Measurements from ENCODE around the gene ARL5A.
A peak's percentile ranks its signal among the peaks of the same experiment; 100 is the strongest.
"Not testable (repeated sequence)": the region's sequence is repeated elsewhere in the genome, so short reads cannot be mapped to it uniquely, and the experiment has no call there.

Gene ARL5A

GRCh38 chr2:151795646-151796240, 32.5 kb downstream of the ARL5A start:
- no peak for DNase-seq (ENCODE audit: low spot score)

DNA sequence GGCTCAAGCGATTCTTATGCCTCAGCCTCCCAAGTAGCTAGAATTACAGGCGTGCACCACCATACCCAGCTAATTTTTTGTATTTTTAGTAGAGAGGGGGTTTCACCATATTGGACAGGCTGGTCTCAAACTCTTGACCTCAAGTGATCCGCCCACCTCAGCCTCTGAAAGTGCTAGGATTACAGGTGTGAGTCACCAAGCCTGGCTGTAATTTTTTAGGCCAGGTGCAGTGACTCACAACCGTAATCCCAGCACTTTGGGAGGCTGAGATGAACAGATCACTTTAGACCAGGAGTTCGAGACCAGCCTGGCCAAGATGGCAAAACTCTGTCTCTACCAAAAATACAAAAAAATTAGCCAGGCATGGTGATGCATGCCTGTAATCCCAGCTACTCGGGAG, 33.8 kb downstream of the ARL5A start:
- DNase-seq (ENCODE audit: low spot score), result not testable (repeated sequence)

DNA sequence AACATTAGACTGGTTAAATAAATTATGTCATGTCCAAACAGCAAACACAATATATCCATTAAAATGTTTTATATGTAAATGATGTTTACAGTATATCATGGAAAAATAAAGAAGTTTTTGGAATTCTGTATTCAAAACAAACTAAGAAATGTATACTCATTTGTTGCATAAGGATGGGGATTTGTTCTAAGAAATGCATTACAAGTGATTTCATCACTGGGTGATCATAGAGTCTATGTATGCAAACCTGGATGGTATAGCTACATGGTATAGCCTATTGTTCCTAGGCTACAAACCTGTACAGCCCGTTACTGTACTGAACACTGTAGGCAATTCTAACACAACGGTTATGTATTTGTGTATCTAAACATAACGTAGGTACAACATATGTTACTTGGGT, 35.1 kb downstream of the ARL5A start:
- DNase-seq (ENCODE audit: low spot score), result no peak

GRCh38 chr2:151792589-151792988, 35.6 kb downstream of the ARL5A start:
- DNase-seq (ENCODE audit: low spot score), result no peak

GRCh38 chr2:151791545-151791944, 36.7 kb downstream of the ARL5A start:
- DNase-seq (ENCODE audit: low spot score), result no peak

- no peak for DNase-seq (ENCODE audit: low spot score)
Observed at GRCh38 chr2:151790689-151791088, 37.5 kb downstream of the ARL5A start.

DNA sequence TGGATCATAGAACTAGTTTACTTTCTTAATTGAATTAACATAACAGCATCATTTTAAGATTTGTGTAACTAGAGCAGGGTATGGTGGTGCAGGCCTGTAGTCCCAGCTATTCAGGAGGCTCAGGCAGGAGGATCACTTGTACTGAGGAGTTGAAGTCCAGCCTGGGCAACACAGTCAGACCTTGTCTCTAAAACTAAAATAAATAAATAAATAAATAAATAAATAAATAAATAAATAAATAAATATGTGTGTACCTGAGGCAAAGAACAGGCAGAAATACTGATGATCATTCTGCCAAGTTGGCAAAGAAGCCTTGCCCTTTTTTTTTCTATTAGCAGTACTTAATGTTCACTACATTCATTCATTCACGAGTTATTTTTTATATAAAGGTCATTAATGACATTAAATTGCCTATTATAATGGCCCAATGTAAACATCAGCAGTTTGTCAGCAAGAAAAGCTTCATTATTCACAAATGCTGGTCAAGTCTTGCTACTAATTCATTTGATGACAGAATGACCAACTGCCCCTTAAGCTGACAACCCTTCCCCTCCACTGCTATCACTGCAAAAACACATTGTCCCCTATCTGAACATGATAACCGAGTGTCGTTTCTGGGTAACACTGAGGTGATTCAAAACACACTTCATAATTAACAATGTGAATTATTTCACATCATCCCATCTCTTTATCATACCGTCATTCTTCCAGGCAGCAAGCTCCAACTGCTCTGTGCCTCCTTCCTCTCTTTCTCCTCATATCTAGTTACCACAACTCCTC, 39.0 kb downstream of the ARL5A start:
- DNase-seq (ENCODE audit: low spot score), result no peak

DNA sequence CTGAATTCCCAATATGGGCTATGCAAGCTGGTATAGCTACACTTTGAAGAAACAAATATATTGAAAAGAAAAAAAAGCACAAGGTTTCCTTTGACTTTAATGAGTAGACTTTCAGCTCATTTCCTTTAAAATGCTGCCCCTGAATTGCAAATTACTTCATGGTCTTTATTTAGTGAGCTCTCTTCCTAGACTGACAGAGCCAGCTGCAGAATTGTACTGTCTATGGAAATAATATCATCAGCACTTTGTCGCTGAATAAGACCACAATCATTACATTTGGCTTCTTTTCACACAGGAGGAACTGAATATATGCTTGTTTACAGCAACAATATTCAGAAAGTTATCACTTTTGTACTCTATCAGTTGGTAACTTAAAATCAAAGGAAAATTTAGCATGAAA, 41.7 kb downstream of the ARL5A start:
- no peak for DNase-seq (ENCODE audit: low spot score)

GRCh38 chr2:151786077-151786476, 42.1 kb downstream of the ARL5A start:
- DNase-seq (ENCODE audit: low spot score), result no peak

DNA sequence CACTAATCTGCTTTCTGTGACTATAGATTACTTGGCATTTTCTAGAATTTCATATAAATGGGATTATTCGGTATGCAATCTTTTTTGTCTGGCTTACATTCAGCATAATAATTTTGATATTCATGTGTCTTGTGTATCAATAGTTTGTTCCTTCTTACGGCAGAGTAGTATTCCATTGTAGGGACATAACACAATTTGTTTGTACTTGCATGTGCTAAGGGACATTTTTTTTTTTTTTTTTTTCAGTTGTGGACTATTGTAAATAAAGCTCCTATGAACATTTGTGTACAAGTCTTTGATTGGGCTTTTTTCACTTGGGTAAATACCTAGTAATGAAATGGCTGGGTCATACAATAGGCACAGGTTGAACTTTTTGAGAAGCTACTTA, 45.1 kb downstream of the ARL5A start:
- no peak for DNase-seq (ENCODE audit: low spot score)

GRCh38 chr2:151782378-151783132, 45.7 kb downstream of the ARL5A start:
- DNase-seq (ENCODE audit: low spot score), result no peak

- DNase-seq (ENCODE audit: low spot score), result no peak
Observed at GRCh38 chr2:151781642-151782041, 46.6 kb downstream of the ARL5A start.

DNA sequence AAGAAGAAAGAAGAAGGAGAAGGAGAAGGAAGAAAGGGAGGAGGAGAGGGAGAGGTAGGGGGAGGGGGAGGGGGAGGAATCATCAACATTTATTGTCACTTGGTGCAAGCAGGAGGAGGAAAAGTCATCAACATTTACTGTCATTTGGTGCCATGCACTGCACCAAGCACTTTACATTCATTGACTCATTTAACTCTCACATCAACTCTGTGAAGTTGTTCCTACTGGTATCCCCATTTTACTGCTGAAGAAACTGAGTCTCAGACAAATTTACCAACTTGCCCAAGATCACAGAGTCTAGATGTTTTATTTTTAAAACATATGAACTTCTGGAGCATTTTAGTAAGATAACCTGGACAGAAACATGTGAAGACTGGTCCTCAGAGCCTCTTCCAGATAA, 47.3 kb downstream of the ARL5A start:
- no peak for DNase-seq (ENCODE audit: low spot score)

GRCh38 chr2:151777935-151778334, 50.3 kb downstream of the ARL5A start:
- no peak for DNase-seq (ENCODE audit: low spot score)

GRCh38 chr2:151777487-151777886, 50.7 kb downstream of the ARL5A start:
- DNase-seq (ENCODE audit: low spot score), result no peak

DNA sequence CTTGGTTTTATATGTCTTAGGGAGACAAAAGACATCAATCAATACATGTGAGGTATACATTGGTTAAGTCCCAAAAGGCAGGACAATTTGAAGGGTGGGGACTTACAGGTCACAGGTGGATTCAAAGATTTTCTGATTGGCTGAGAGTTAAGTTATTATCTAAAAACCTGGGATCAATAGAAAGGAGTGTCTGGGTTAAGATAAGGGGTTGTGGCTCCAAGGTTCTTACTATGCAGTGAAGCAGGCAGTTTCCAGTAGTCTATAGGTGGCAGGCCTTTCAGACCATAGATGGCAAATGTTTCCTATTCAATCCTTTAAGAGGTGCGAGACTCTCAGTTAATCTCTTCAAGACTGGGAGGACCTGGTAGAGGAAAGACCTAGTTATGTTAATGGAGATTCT, 51.9 kb downstream of the ARL5A start:
- DNase-seq (ENCODE audit: low spot score), result no peak

DNA sequence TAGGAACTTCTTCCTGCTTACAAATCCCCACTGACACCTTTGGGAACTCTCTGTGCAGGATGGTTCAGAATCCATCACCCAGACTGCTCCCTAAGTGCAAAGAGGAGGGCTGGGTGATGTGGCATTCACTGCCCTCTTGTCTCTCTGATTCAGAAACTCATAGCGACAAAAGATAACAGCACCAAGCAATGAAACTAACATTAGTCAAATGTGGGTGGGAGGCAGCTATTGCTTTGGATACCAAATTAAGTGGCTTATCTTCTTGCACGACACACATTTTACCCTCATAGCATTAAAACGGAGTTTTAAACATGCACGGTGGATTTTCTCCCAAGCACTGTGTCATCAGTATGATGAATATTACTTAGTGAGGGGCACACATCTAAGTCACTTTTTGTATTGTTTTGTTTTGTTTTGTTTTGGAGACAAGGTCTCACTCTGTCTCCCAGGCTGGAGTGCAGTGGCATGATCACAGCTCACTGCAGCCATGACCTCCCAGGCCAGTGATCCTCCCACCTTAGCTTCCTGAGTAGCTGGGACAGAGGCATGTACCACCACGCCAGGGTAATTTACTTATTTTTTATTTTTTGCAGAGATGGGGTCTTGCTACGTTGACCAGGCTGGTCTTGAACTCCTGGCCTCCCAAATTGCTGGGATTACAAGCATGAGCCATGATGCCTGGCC, 53.0 kb downstream of the ARL5A start:
- DNase-seq (ENCODE audit: low spot score), result no peak

DNA sequence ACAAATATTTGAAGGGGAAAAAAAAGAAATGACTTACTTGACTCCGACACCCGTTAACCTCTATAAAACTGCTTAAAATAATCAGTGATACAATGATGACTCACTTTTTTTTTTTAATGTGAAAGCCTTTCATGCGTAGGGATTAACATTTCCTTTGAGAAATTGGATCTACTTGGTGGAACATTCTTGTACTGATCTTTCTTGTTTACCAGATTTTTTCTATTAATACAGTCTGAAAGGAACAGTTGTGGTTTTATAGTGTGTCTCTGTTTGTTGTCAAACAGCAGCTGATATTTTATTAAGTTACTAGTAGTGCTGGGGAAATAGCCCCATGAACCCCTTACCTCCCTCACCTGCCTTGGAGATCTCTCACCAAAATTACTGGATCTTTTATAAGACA, 53.7 kb downstream of the ARL5A start:
- peak; percentile 13 for DNase-seq (ENCODE audit: low spot score)

- no peak for DNase-seq (ENCODE audit: low spot score)
Observed at GRCh38 chr2:151771599-151772358, 56.4 kb downstream of the ARL5A start.

DNA sequence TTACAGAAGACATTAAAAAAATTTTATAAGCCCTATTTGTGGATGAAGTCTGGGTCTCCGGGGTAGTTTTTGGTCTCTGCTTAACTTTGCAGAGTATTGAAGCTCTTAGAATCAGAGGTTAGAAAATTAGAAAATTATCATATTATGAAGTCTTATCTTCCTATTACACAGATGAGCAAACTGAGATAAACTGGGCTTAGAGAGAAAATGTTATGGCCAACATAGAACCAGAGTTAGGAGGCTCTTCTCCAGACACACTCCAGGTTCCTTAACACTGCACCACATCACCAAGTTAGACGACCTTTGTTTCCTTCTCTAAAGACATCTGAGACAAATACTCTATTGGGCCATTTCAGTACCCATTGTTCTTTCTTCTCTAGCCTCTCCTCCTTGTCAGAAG, 57.2 kb downstream of the ARL5A start:
- no peak for DNase-seq (ENCODE audit: low spot score)

DNA sequence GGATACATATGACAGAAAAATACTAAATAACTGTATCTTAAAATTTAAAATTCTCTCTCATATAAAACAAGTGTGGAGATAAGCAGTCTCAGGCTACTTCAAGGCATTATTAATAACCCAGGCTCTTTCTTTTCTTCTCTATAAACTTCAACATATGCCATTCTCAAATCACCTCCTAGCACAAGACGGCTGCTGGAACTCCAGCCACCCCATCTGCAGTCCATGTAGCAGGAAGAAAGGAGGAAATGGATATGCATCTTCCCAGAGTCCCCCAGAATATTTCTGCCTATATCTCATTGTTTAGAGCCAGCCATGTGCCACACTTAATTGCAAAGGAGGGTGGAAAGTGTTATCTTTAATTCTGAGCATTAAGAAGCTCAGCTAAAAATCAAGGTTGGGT, 58.6 kb downstream of the ARL5A start:
- DNase-seq (ENCODE audit: low spot score), result no peak

DNA sequence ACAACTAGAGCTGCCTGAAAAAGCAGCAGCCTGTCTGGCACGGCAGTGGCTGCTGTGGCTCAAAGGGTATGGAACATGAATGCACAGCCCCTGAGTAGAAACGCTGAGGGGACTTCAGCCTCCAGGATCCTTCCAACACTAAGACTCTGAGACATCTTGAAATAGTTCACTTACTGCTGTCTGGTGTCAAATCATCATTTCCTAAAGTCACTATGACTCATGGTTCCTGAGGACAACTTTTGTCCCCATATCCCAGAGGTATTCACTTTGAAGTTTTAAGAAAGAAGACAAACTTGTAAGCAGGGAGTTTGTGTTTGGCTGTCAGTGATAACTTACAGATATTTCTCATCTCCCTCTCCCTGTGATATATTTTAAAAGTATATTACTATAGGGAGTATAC, 60.7 kb downstream of the ARL5A start:
- DNase-seq (ENCODE audit: low spot score), result no peak
